ENCODE results near the gene GALNT3. TPM values are rescaled to one million over a fixed set of nuclear protein-coding genes. Genes with fewer than 3 reads are reported as not detected.

The GALNT3 gene
- polyA plus RNA-seq, 6 donors from 2014 or later: 2.7 to 7.0 (median 5.2) TPM

GRCh38 chr2:165766326-165766927 is 27.6 kb downstream of the GALNT3 start:
- Mint-ChIP-seq H3K9me3 (no peaks in the 10 kb centered on the region), H3K27ac (peak overlapping the region in 1 of 6 donors; percentile 56), H3K27me3 (no peaks in the 10 kb centered on the region), H3K36me3 (no peaks in the 10 kb centered on the region), H3K4me1 (peaks cover 1 to 9% (median 3%) of the 10 kb centered on the region in 3 donors), H3K4me3 (no peak overlapping the region)
- ATAC-seq (ENCODE audit: low read depth in 2 of 2): no peak
- DNase-seq: no peak

- no peaks in the 10 kb centered on the region for H3K9me3 Mint-ChIP-seq
- H3K36me3 Mint-ChIP-seq: peaks cover 0 to 8% of the 10 kb centered on the region in 2 donors
- H3K4me1 Mint-ChIP-seq: peaks cover 0 to 9% (median 3%) of the 10 kb centered on the region in 3 donors
- H3K4me3 Mint-ChIP-seq: peak overlapping the region in 1 of 8 donors; percentile 14
- ATAC-seq (ENCODE audit: low read depth in 2 of 2): no peak
- H3K27me3 Mint-ChIP-seq: no peaks in the 10 kb centered on the region
- DNase-seq: no peak
- H3K27ac Mint-ChIP-seq: peak overlapping the region in 1 of 6 donors; percentile 59
These were observed 31.3 kb downstream of the GALNT3 start for GRCh38 chr2:165762723-165763122.

GRCh38 chr2:165757906-165758675 is 36.0 kb downstream of the GALNT3 start:
- DNase-seq (no peak), ATAC-seq (ENCODE audit: low read depth in 2 of 2) (no peak)
- Mint-ChIP-seq H3K27ac (no peak overlapping the region), H3K9me3 (no peaks in the 10 kb centered on the region), H3K27me3 (no peaks in the 10 kb centered on the region), H3K36me3 (peaks cover 14 to 22% of the 10 kb centered on the region in 2 donors), H3K4me3 (no peak overlapping the region), H3K4me1 (no peaks in the 10 kb centered on the region)

DNA sequence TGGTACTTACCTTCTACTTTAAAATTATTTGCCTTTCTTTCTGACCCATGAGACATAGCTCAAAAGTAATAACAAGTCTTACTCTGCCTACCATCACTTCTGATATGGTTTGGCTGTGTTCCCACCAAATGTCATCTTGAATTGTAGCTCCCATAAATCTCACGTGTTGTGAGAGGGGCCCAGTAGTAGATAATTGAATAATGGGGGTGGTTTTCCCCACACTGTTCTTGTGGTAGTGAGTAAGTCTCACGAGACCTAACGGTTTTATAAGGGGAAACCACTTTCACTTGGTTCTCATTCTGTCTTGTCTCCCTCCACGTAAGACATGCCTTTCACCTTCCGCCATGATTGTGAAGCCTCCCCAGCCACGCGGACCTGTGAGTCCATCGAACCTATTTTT is 47.5 kb downstream of the GALNT3 start:
- H3K4me3 Mint-ChIP-seq: no peak overlapping the region
- DNase-seq: no peak
- peaks cover 0 to 4% (median 0%) of the 10 kb centered on the region in 7 donors for H3K9me3 Mint-ChIP-seq
- H3K27ac Mint-ChIP-seq: peak overlapping the region in 1 of 6 donors; percentile 56
- H3K4me1 Mint-ChIP-seq: peaks cover 9 to 20% (median 11%) of the 10 kb centered on the region in 3 donors
- no peaks in the 10 kb centered on the region for H3K27me3 Mint-ChIP-seq
- ATAC-seq (ENCODE audit: low read depth in 2 of 2): no peak
- H3K36me3 Mint-ChIP-seq: peaks cover 19 to 34% of the 10 kb centered on the region in 2 donors

- peak overlapping the region in 1 of 6 donors; percentile 69 for H3K27ac Mint-ChIP-seq
- peaks cover 19 to 34% of the 10 kb centered on the region in 2 donors for H3K36me3 Mint-ChIP-seq
- peaks cover 0 to 4% (median 0%) of the 10 kb centered on the region in 7 donors for H3K9me3 Mint-ChIP-seq
- H3K27me3 Mint-ChIP-seq: no peaks in the 10 kb centered on the region
- H3K4me3 Mint-ChIP-seq: no peak overlapping the region
- ATAC-seq (ENCODE audit: low read depth in 2 of 2) (no peak), DNase-seq (no peak)
- peaks cover 9 to 20% (median 11%) of the 10 kb centered on the region in 3 donors for H3K4me1 Mint-ChIP-seq
These were observed 48.1 kb downstream of the GALNT3 start for GRCh38 chr2:165745916-165746315.

- ATAC-seq (ENCODE audit: low read depth in 2 of 2) (peak; percentile 100), DNase-seq (peak; percentile 64)
- H3K4me1 Mint-ChIP-seq: peaks cover 9 to 20% (median 11%) of the 10 kb centered on the region in 3 donors
- H3K4me3 Mint-ChIP-seq: peak overlapping the region in 1 of 8 donors; percentile 5
- peaks cover 12 to 19% of the 10 kb centered on the region in 2 donors for H3K36me3 Mint-ChIP-seq
- no peaks in the 10 kb centered on the region for H3K27me3 Mint-ChIP-seq
- peak overlapping the region in 5 of 6 donors; percentile 21 to 84 (median 76) for H3K27ac Mint-ChIP-seq
- H3K9me3 Mint-ChIP-seq: peaks cover 0 to 4% (median 0%) of the 10 kb centered on the region in 7 donors
These were observed 50.6 kb downstream of the GALNT3 start for GRCh38 chr2:165743442-165743841.

DNA sequence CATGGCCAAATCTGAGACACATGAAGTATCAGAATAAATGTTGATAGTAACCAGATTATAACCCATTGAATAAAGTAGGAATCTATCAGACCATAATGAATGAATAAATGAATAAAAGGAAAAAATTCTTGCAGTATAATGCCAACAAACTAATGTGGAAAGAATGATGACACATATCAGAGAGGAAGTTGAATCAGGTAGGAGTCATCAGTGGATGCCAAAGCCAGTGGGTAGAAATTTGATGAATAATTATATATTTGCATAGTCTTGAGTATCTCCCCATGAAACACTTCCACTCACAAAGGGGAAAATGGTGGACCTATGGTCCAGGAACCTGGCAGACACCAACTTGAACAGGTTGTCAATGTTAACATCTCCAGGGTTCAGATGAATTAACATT is 68.6 kb downstream of the GALNT3 start:
- Mint-ChIP-seq H3K9me3 (no peaks in the 10 kb centered on the region), H3K27ac (no peak overlapping the region), H3K36me3 (no peaks in the 10 kb centered on the region), H3K27me3 (peaks cover 0 to 9% (median 4%) of the 10 kb centered on the region in 3 donors), H3K4me3 (no peak overlapping the region), H3K4me1 (peaks cover 0 to 5% (median 0%) of the 10 kb centered on the region in 3 donors)
- ATAC-seq (ENCODE audit: low read depth in 2 of 2): no peak
- DNase-seq: no peak

- Mint-ChIP-seq H3K27me3 (peaks cover 0 to 9% (median 4%) of the 10 kb centered on the region in 3 donors), H3K4me3 (no peak overlapping the region), H3K27ac (no peak overlapping the region), H3K9me3 (no peaks in the 10 kb centered on the region), H3K36me3 (no peaks in the 10 kb centered on the region), H3K4me1 (no peaks in the 10 kb centered on the region)
- DNase-seq (no peak), ATAC-seq (ENCODE audit: low read depth in 2 of 2) (no peak)
These were observed 73.5 kb downstream of the GALNT3 start for GRCh38 chr2:165720511-165720910.

DNA sequence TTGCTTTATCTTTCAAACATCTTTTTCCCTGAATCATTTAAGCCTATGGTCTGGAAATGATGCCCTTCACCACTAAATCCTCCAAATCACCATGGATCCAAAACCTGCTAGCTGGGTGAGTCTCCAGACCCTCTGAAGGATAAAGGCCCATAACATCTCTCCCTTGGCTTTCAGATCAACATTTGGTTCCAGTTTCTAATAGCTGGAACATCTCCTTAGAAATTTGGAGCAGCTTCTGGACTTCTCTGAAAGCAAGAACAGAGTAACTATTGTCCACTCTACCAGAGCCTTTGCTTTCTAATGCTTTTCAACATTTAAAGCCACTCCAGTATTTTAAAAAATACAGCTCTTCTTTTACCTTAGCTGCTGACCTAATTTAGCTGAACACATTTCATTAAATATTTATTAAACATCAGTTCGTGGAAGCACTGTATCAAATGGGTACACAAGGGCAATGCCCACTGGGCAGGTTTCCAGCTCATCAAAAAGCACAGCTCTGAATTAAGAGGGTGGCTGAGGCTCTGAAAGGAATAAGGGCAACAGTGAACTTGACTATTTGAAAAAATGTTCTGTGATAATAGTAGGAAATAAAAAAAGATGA is 75.3 kb downstream of the GALNT3 start:
- no peaks in the 10 kb centered on the region for H3K4me1 Mint-ChIP-seq
- no peaks in the 10 kb centered on the region for H3K36me3 Mint-ChIP-seq
- no peak for DNase-seq
- no peak for ATAC-seq (ENCODE audit: low read depth in 2 of 2)
- H3K4me3 Mint-ChIP-seq: no peak overlapping the region
- H3K9me3 Mint-ChIP-seq: no peaks in the 10 kb centered on the region
- H3K27me3 Mint-ChIP-seq: peaks cover 0 to 9% (median 4%) of the 10 kb centered on the region in 3 donors
- H3K27ac Mint-ChIP-seq: peak overlapping the region in 1 of 6 donors; percentile 61

- Mint-ChIP-seq H3K4me1 (no peaks in the 10 kb centered on the region), H3K27ac (no peak overlapping the region), H3K9me3 (no peaks in the 10 kb centered on the region), H3K4me3 (no peak overlapping the region), H3K27me3 (no peaks in the 10 kb centered on the region), H3K36me3 (no peaks in the 10 kb centered on the region)
- DNase-seq (no peak), ATAC-seq (ENCODE audit: low read depth in 2 of 2) (no peak)
These were observed 78.0 kb downstream of the GALNT3 start for GRCh38 chr2:165716091-165716490.

DNA sequence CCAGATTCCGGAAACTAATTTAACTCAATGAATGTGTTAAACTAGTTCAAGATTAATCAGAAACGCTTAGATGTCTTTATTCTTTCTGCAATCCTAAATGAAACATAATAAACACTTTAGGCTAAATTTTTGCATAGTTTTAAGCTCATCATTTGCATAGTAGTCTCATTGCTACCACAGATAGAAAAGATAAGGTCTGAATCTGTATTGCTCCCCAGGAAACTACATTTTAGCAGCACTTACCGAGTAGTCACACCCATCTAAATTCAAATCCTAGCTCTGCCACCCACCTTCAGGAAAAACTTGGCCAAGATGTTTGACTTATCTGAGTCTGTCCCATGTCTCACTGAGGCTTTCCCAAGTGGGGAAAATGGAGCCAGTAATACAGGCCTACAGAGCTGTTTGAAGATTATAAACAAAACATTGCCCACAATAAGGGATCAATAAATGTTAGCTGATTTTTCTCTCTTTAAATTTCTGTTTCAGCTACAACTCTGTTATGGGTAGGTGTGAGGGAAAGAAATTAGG is 87.0 kb downstream of the GALNT3 start:
- Mint-ChIP-seq H3K9me3 (peaks cover 0 to 4% (median 3%) of the 10 kb centered on the region in 7 donors), H3K27ac (no peak overlapping the region), H3K4me1 (no peaks in the 10 kb centered on the region), H3K36me3 (peaks cover 0 to 7% of the 10 kb centered on the region in 2 donors), H3K4me3 (no peak overlapping the region), H3K27me3 (peaks cover 0 to 4% (median 0%) of the 10 kb centered on the region in 3 donors)
- ATAC-seq (ENCODE audit: low read depth in 2 of 2) (no peak), DNase-seq (no peak)

- peak overlapping the region in 1 of 6 donors; percentile 54 for H3K27ac Mint-ChIP-seq
- ATAC-seq (ENCODE audit: low read depth in 2 of 2): no peak
- peaks cover 0 to 2% (median 0%) of the 10 kb centered on the region in 3 donors for H3K27me3 Mint-ChIP-seq
- DNase-seq: no peak
- H3K9me3 Mint-ChIP-seq: no peaks in the 10 kb centered on the region
- H3K4me3 Mint-ChIP-seq: no peak overlapping the region
- H3K36me3 Mint-ChIP-seq: no peaks in the 10 kb centered on the region
- H3K4me1 Mint-ChIP-seq: no peaks in the 10 kb centered on the region
These were observed 92.9 kb downstream of the GALNT3 start for GRCh38 chr2:165701147-165701546.

- H3K27ac Mint-ChIP-seq: peak overlapping the region in 1 of 6 donors; percentile 59
- no peaks in the 10 kb centered on the region for H3K36me3 Mint-ChIP-seq
- no peaks in the 10 kb centered on the region for H3K9me3 Mint-ChIP-seq
- ATAC-seq (ENCODE audit: low read depth in 2 of 2): no peak
- no peaks in the 10 kb centered on the region for H3K4me1 Mint-ChIP-seq
- H3K4me3 Mint-ChIP-seq: no peak overlapping the region
- no peak for DNase-seq
- peaks cover 0 to 5% (median 0%) of the 10 kb centered on the region in 3 donors for H3K27me3 Mint-ChIP-seq
These were observed 93.5 kb downstream of the GALNT3 start for GRCh38 chr2:165700531-165700930.

Measured in naive B cell (primary cell).